ENCODE data around the gene TTC7B.
A peak's percentile ranks its signal among the peaks of the same experiment; 100 is the strongest.

Gene TTC7B

DNA sequence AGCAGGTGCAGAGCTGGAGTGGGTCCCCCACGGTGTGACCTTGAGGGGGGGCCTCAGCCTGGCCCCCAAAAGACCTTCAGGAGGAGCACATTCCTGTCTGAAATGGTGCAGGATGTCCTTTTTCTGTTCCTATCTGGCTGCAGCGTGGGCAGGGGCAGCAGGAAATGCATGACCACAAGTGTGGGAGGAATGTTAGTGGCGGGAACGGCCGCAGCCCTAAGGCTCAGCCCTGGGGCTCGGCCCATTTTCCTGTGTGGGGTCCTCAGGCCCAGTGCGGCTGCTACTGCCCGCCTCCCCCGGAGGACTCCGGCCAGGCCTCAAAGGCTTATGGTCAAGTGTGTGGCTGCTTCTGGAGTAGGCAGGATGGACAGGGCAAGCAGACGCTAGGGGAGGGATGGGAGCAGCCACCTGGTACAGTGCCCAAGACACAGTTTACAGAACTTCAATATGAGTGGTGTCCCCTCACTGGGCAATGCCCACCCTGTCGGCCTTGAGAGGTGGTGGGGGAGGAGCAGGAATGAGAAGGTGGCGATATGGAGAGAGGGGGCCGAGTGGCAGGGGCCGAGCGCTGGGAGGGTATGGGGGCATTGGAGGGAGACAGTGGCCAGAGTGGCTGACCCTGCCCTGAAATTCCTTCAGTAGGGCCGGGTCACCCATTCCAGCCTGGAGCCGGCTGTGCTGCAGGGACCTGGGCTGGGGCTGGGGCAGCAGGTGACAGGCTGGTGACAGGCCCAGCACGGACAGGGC is 282.0 kb downstream of the TTC7B start:
- Mint-ChIP-seq H3K27me3 (ENCODE audit: low read depth) (no peaks in the 10 kb centered on the region), H3K36me3 (ENCODE audit: low read depth) (peaks cover 7% of the 10 kb centered on the region), H3K27ac (peak overlapping the region in 1 of 3 experiments; percentile 7), H3K4me3 (no peak overlapping the region), H3K9me3 (no peaks in the 10 kb centered on the region), H3K4me1 (peaks cover 22% of the 10 kb centered on the region)
- no peak for TF ChIP-seq CTCF (IDR thresholded peaks at IDR 0.05; ENCODE audit: unreplicated experiment in 3 of 3)

DNA sequence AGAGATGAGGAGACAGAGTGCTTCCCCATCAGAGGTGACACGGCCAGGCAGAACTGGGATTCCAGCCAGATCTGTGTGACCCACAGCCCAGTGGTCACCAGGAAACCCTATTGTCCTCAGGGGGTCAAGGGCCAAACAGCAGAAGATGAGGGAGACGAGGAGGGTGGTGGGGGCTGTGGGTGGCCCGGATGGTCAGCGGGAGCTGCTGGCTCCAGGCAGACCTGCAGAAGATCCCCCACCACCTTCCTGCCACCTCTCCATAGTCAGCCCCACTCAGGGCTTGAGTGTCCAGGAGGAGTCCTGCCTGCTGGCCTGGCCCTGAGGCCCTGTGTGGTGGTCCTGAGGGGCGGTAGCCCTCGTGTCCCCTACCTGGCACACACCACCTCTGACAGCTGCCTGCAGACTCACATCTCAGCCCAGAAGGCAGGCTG is 282.6 kb downstream of the TTC7B start:
- Mint-ChIP-seq H3K27me3 (ENCODE audit: low read depth) (peaks cover under 1% of the 10 kb centered on the region), H3K27ac (peak overlapping the region in 1 of 3 experiments; percentile 27), H3K4me3 (no peak overlapping the region), H3K36me3 (ENCODE audit: low read depth) (peaks cover 9% of the 10 kb centered on the region), H3K4me1 (peaks cover 22% of the 10 kb centered on the region), H3K9me3 (no peaks in the 10 kb centered on the region)
- no peak for TF ChIP-seq CTCF (IDR thresholded peaks at IDR 0.05; ENCODE audit: unreplicated experiment in 3 of 3)

GRCh38 chr14:90532826-90533525 is 283.3 kb downstream of the TTC7B start:
- H3K27me3 Mint-ChIP-seq (ENCODE audit: low read depth): peaks cover 3% of the 10 kb centered on the region

GRCh38 chr14:90531497-90531896 is 284.7 kb downstream of the TTC7B start:
- Mint-ChIP-seq H3K9me3 (peaks cover 8% of the 10 kb centered on the region), H3K4me3 (no peak overlapping the region), H3K4me1 (peaks cover 13% of the 10 kb centered on the region)

More at GRCh38 chr14:90532826-90533525, 283.3 kb downstream of the TTC7B start:
- Mint-ChIP-seq H3K4me1 (peaks cover 22% of the 10 kb centered on the region), H3K27ac (peak overlapping the region in 1 of 3 experiments; percentile 27), H3K4me3 (no peak overlapping the region), H3K9me3 (no peaks in the 10 kb centered on the region), H3K36me3 (ENCODE audit: low read depth) (peaks cover 11% of the 10 kb centered on the region)
- TF ChIP-seq CTCF (IDR thresholded peaks at IDR 0.05; ENCODE audit: unreplicated experiment in 3 of 3): no peak

DNA sequence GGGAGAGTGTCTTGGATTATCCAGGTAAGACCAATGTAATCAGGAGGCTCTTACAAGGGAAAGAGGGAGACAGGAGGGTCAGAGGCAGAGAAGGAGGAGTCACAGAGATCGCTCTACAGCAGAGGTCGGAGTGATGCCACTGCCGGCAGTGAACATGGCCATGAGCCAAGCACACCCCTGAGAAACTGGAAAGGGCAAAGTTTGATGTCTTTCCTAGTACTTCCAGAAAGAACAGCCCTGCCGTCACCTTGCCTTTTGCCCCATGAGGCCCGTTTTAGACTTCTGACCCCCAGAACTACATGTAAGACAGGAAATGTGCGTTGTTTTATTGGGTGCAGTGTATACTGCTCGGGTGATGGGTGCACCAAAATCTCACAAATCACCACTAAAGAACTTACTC is 285.7 kb downstream of the TTC7B start:
- peaks cover 6% of the 10 kb centered on the region for H3K4me1 Mint-ChIP-seq
- H3K36me3 Mint-ChIP-seq (ENCODE audit: low read depth): peaks cover 4% of the 10 kb centered on the region
- TF ChIP-seq CTCF (IDR thresholded peaks at IDR 0.05; ENCODE audit: unreplicated experiment in 3 of 3): no peak
- no peak overlapping the region for H3K27ac Mint-ChIP-seq
- H3K27me3 Mint-ChIP-seq (ENCODE audit: low read depth): peaks cover 8% of the 10 kb centered on the region
- H3K9me3 Mint-ChIP-seq: peaks cover 9% of the 10 kb centered on the region
- H3K4me3 Mint-ChIP-seq: no peak overlapping the region

More at GRCh38 chr14:90531497-90531896, 284.7 kb downstream of the TTC7B start:
- H3K27me3 Mint-ChIP-seq (ENCODE audit: low read depth): peaks cover 8% of the 10 kb centered on the region
- H3K36me3 Mint-ChIP-seq (ENCODE audit: low read depth): peaks cover 7% of the 10 kb centered on the region
- H3K27ac Mint-ChIP-seq: no peak overlapping the region
- no peak for TF ChIP-seq CTCF (IDR thresholded peaks at IDR 0.05; ENCODE audit: unreplicated experiment in 3 of 3)

All from nephron (organoid).